Stimulated activated CD4-positive, alpha-beta T cell treated with anti-CD3 and anti-CD28 coated beads, Interleukin-1b, Interleukin-23, amount 100 ng/mL, for 48 hours (primary cell): ENCODE measurements around the gene CHSY3.

Source experiments
- DNase-seq: peaks from one replicate; pipeline ENCODE4 v3.0.0-alpha.2; 2020

The CHSY3 gene

GRCh38 chr5:130102960-130103359, 198.7 kb downstream of the CHSY3 start:
- no peak for DNase-seq

GRCh38 chr5:130104895-130105688, 200.8 kb downstream of the CHSY3 start:
- no peak for DNase-seq

- DNase-seq = no peak
Observed at GRCh38 chr5:130106480-130106879, 202.2 kb downstream of the CHSY3 start.

DNA sequence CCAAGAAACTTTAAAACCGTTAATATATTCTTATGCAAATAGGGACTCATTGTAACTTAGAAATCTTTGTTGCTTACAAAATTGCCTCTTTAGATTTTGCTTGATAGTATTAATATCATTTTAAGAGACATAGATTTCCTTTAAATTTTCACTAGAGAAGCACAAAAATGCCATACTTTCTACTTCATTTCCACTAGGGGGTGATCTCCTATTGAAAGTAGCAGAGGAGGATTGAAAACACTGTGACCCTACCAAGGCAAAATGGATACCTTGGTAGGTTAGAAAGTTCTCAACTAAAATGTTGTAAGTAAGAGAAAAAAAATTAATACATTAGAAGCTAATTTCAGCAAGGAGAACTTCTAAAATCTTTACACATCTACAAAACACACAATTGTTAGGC, 204.9 kb downstream of the CHSY3 start:
- no peak for DNase-seq

GRCh38 chr5:130110328-130110727, 206.1 kb downstream of the CHSY3 start:
- DNase-seq = no peak

DNA sequence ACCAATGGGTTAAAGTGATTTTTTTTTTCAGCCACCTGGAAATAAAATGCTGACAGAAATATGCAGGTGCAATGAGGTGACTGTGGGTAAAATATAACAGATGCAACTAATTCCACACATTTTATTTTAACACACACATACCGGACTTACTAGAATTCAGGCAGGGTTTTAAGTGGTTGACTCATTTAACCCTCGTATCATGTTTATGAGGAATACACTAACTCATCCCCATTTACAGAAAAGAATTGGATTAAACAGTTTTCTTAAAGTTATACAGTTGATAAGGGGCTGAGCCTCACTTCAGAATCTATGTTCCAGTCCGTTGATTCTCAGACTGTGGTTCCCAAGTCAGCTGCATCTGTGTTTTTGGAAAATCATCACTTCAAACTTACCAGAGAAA, 207.5 kb downstream of the CHSY3 start:
- no peak for DNase-seq

- no peak for DNase-seq
Observed at GRCh38 chr5:130112246-130112645, 208.0 kb downstream of the CHSY3 start.

- no peak for DNase-seq
Observed at GRCh38 chr5:130115686-130116085, 211.4 kb downstream of the CHSY3 start.

- DNase-seq = no peak
Observed at GRCh38 chr5:130116462-130116861, 212.2 kb downstream of the CHSY3 start.

GRCh38 chr5:130116972-130117371, 212.7 kb downstream of the CHSY3 start:
- no peak for DNase-seq

DNA sequence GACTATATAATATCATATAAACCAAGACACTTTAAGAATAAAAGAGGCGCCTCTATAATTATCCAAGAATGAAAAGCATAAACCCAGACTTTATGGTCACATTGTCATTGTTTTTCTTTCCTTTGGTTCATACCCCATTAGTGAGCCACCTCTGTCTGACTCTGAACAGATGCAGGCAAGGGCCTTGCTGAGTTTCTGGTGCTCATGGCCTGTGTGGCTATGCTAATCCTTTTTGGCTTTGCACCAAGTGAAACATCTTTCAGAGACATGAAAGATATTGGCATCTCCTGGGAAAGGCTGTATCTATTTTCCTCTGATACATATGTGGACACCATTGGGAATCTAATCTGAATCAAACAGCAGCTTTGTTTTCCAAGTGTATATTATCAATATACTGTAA, 222.5 kb downstream of the CHSY3 start:
- no peak for DNase-seq

- no peak for DNase-seq
Observed at GRCh38 chr5:130135506-130135905, 231.2 kb downstream of the CHSY3 start.

- DNase-seq = no peak
Observed at GRCh38 chr5:130136300-130136699, 232.0 kb downstream of the CHSY3 start.

DNA sequence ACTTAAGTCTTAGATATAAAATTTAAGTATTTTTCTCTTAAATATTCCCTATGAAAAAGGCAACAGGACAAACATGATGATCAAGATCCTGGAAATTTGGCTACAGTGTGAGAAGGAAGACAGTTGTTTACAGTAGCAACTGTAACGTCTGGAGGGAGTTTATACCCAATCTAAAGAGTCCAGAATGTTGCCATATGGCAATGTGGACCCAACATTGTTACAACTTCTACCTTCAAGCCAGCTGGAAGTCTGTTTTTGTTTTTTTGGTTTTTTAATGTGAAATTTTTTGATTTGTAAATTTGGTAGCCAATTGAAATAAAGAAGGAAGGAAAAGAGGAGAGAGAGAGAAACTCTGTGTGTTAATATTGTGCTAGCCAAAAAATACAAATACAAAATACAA, 233.4 kb downstream of the CHSY3 start:
- no peak for DNase-seq

- DNase-seq = no peak
Observed at GRCh38 chr5:130138406-130139045, 234.3 kb downstream of the CHSY3 start.

DNA sequence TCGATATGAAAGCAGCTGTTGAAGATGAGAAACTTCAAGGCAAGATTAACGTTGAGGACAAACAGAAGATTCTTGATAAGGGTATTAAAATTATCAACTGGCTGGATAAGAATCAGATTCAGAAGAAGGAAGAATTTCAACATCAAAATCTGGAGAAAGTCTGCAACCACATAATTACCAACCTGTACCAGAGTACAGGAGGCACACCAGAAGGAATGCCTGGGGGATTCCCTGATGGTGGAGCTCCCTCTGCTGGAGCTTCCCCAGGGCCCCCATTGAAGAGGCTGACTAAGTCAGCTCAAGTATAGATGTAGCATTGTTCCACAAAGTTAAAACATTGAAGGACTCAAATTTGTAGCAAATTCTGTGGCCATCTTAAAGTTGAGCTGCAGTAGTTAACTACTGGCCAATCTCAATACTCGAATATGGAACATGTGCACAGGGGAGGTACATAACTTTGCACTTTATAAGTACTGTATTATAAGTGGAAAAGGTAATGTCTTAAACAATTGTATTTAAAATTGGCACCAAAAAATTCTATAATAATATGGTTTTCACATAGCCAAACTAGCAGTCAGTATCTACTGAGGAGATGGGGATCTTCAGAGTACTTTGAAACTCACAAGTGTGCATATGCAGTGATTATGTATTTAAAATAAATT, 237.5 kb downstream of the CHSY3 start:
- peak; percentile 9 for DNase-seq

- no peak for DNase-seq
Observed at GRCh38 chr5:130151239-130151638, 247.0 kb downstream of the CHSY3 start.

DNA sequence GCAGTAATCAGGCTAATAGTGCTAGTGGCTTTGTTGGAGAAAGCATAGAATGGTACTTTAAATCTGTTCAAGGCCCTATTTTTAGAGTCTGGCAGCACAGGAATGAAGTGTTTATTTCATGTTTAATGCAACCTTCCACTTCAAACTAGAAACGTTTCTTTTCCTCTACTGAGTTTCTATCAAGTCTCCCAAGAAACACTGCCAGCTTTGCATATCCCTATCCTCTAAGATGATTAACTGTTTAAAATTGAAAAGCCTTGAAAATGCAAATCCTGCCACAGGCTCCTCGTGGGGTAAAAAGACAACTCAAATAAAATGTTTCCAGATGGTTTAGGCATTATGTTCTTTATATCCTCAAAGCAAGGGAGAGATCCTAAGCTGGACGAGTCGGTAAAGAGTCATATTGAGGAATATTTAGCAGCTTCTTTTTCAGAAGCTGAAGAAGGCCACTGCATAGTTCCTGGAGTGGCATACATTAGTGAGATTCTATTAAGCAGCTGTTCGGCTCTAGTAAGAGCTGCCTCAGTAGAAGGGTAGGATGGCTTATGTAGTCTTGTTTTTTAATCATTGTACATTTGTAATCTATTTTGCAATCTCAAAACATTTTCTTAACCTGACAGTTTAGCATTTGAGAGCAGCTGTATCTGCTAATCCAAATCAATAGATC, 251.2 kb downstream of the CHSY3 start:
- no peak for DNase-seq

DNA sequence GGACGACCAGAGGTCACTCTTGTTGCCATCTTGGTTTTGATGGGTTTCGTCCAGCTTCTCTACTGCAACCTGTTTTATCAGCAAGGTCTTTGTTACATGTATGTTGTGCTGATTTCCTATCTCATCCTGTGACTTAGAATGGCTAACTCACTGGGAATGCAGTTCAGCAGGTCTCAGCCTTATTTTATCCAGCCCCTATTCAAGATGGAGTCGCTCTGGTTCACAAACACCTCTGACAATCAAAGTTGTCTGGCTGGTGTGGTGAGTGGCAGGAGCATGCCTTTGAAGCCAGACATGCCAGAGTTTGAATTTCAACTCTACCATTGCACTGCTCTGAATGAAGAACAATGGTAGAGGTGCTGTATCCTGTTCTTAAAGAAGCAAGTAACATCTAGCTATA, 253.8 kb downstream of the CHSY3 start:
- no peak for DNase-seq

- no peak for DNase-seq
Observed at GRCh38 chr5:130159968-130160367, 255.7 kb downstream of the CHSY3 start.

GRCh38 chr5:130164966-130165365, 260.7 kb downstream of the CHSY3 start:
- no peak for DNase-seq

DNA sequence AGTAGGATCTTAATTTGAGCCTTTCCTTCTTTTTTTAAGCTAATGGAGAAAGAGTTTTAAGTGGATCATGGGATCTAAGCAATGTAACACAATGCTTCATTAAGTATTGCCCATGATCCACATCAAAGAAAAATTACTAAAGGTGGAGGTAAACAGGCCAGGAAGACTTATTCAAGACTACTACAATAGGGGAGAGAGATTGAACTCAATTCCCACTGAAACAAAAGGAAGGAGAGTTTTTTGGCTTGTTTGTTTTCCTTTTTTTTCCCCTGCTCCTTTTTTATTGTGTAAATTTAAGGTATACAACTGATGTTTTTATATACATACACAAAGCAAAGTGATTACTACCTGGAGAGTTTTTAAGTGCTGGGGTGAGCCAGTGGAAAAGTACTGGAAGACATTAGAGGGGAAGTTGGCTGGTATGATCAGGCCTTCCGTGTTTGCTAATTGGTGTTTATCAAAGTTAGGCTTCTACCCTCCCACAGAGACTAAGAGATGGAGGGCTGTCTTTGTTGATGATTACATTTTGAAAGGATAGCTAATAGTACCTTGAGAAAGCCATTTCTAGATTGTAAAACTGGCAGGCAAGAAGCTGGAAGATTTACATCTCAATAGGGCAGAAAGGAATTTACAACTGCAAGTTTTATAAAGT, 262.7 kb downstream of the CHSY3 start:
- DNase-seq = no peak

GRCh38 chr5:130168211-130168610, 263.9 kb downstream of the CHSY3 start:
- DNase-seq = no peak
